ENCODE results near the gene VIT.
"Not testable (repeated sequence)": the region's sequence is repeated elsewhere in the genome, so short reads cannot be mapped to it uniquely, and the experiment has no call there.

VIT gene

GRCh38 chr2:36678856-36679255, 17.7 kb upstream of the VIT start:
- DNase-seq (ENCODE audit: low read depth) = no peak

DNA sequence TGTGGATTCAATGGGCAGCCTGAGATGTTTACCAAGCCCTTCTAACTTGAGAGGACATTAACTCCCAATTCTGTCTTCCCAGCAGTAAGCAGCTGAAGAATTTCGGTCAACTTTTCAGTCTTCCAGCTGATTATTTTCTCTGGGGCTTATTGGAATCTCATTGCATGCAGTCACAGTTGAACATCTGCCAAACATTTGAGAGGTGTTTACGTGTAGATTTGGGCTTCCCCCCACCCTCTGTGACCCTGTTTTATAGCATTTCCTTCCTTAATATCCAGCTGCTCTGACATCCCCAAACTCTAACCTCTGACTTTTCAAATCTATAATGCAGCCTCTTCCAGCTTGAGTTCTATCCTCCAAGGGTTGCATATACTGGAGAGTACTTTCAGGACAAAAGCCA, 16.5 kb upstream of the VIT start:
- DNase-seq (ENCODE audit: low read depth) = no peak

DNA sequence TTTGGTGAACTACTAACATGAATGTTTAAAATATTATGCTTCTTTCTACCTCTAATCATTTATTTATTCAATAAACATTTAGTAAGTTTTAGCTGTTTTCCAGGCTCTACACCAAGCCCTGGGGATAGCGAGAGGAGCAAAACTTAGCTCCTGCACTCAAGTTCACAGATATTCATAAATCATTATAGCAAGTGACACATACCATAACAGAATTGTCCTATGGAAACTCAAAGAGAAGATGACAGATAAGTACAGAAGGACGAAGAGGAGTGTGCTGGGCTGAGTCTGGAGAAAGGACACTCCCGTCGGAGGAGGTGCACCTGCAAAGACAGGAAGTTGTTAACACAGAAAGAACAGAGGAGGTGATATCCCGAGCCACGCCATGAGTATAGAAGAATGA, 13.9 kb upstream of the VIT start:
- no peak for DNase-seq (ENCODE audit: low read depth)

- DNase-seq (ENCODE audit: low read depth) = no peak
Observed at GRCh38 chr2:36683002-36683401, 13.5 kb upstream of the VIT start.

GRCh38 chr2:36688291-36688690, 8.2 kb upstream of the VIT start:
- DNase-seq (ENCODE audit: low read depth) = not testable (repeated sequence)

- DNase-seq (ENCODE audit: low read depth) = not testable (repeated sequence)
Observed at GRCh38 chr2:36689013-36689412, 7.5 kb upstream of the VIT start.

DNA sequence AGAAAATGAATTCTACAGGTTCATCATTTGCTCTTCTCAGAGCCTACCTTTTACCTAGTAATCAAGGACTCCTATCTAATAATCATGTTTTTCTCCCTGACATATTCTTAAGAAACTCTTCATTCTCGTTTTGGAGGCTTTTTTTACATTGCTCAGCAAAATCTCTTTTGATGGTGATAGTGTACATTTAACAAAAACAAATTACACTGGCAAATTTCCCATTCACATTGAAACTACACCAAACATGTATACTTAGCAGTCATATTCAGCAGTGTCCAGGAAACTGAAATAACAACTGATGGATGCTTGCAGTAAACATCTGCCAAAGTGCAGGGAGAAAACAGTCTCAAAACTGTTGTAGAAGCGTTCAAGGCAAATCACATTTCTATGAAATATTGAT, 4.4 kb upstream of the VIT start:
- no peak for DNase-seq (ENCODE audit: low read depth)

DNA sequence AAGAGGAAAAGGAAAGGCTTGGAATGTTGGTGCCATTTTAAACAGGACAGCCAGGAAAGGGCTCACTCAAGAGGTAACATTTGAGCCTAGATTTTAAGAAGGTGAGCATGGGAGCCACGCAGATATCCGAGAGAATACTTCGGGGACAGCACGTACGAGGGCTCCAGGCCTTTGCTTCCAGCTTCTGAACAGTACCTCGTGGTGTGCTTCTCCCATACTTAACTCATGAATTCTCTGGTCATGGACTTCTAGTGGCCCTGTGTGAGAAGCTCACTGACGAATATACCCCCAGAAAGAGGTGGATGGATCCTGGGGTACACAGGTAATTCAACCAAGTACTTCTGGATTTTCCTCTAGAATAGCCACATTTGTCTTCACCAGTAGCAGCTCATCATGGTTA, 2.7 kb upstream of the VIT start:
- DNase-seq (ENCODE audit: low read depth) = no peak

GRCh38 chr2:36695746-36696415, 626 bp upstream of the VIT start:
- DNase-seq (ENCODE audit: low read depth) = no peak

- DNase-seq (ENCODE audit: low read depth) = no peak
Observed at GRCh38 chr2:36697424-36698066, 1.0 kb downstream of the VIT start.

GRCh38 chr2:36698993-36699392, 2.5 kb downstream of the VIT start:
- DNase-seq (ENCODE audit: low read depth) = no peak

GRCh38 chr2:36700311-36700710, 3.8 kb downstream of the VIT start:
- no peak for DNase-seq (ENCODE audit: low read depth)

- no peak for DNase-seq (ENCODE audit: low read depth)
Observed at GRCh38 chr2:36701391-36701795, 4.9 kb downstream of the VIT start.

GRCh38 chr2:36701918-36702317, 5.4 kb downstream of the VIT start:
- DNase-seq (ENCODE audit: low read depth) = no peak

GRCh38 chr2:36702781-36703180, 6.3 kb downstream of the VIT start:
- DNase-seq (ENCODE audit: low read depth) = no peak

DNA sequence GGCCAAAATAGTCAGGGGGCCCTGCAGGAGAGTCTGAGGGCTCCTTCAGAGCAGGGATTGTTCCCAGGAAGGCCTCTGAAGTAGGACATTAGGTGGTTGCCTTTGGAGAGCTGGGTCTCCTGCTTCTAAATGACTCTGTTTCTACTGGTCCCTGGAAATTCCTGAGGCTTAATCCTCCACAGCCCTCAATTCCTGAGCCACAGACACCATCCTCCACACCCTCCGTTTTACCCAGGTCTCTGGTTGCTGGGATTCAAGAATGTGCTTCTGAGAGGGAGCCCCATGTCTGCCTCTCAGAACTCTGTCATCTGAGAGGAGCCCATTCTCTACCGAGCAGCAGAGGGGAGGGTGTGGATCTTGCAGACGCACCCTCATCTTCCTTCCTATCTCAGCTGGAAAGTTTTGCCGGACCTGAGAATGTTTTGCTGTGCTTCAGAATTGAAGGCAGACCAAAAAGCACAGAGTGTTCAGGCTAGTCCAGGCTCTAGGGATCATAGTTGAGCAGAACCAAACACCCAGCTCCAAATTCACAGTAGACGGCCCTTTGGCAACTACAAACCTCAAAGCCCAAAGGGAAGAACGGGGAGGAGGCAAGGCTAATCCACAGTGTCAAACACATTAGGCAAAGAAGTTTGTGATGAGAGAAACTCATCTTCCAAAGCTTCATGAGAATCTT, 8.1 kb downstream of the VIT start:
- no peak for DNase-seq (ENCODE audit: low read depth)

DNA sequence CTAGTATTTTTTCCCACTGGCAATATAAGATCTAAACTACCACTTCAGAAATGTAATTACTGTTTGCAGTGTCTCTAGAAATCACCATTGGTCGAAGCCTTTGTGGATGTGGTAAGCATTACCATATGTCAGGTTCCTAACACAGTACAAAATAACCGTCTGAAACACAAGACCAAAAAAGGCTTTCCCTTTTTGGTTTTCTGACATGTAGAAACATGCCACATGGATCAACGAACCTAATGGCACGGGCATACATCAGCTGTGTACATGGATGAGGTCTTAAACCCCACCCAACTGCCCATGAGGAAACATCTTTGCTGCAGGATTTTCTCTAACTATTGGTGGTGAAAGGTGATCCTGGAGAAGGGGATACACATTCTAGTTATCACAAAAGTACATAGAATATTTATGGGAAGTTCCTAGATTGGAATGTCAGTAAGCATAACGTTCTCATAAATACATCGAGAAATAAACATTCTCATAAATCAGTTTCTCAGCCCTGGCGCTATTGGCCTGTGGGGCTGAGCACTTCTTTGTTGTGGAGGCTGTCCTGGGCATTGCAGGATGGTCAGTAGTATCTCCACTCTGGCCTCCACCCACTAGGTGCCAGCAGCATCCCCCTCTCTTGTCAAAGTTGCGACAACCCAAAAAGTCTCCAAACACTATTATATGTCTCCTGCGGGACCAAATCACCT, 9.0 kb downstream of the VIT start:
- no peak for DNase-seq (ENCODE audit: low read depth)

DNA sequence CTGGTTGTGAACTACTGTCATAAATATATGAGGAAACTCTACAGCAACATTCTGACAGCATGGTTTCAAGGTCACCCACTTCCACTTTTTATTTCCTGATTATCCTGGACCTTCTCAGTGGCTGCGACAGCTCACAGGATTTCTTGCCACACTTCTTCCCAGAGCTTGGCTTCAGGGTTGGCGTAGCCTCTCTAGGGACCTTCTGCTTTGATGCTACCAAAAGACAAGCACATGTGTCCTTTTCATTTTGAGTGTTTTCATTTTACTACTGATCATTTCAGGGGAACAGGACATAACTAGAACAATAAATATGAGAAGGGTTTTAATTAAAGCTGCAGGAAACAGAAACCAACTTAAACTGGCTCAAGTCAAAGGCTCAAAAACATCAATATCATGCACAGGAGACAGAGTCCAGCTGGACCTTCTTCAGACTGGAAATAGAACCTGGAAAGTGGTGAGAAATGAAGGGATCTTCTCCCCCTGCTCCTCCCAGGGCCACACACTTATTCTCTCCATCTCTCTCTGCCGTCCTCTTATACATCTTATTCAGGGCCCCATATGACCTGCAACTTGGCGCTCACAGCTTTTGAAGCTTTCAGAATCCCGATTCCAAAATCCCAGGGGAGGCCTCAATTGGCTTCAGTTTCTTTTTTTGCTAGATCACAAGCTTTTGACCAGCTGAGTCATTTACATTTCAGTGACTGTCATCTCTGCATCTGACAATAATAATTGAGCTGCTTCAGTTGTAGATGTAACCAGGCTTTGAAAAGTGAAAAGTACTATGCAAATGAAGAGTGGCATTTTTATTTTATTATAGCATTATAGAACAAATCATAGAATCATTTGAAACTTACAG, 9.7 kb downstream of the VIT start:
- DNase-seq (ENCODE audit: low read depth) = no peak

GRCh38 chr2:36707050-36707449, 10.5 kb downstream of the VIT start:
- no peak for DNase-seq (ENCODE audit: low read depth)

DNA sequence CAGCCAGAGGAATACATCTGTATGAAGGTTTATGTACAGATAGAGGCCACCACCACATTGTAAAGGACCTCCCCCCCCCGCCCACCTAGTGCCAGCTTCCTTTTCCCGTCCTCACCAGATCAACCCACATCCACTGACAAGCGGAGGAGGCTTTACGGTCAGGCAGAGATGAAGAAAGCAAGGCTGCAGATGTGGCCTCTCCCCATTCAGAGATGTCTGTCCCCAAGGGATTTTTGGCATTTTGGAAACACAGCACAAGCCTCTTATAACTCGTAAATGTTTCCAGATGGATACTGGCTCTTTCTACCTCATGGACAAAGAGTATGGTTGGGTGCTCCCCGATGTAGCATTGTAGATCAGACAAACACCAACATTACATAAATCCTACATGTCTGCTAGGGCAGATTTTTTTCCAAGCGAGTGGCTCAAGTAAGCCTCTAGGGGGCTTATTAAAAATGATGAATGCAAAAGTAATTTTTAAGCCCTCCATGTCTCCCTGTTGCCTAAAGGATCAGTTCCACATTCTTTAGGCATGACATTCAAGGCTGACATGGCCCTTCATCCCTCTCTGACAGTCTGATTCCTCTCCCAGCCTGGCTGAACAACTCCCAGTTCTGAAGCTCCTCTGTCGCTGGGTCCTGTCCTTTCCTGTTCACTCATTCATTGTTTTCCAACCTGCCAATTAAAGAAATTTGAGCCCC, 11.7 kb downstream of the VIT start:
- peak; percentile 77 for DNase-seq (ENCODE audit: low read depth)

GRCh38 chr2:36710858-36711515, 14.5 kb downstream of the VIT start:
- no peak for DNase-seq (ENCODE audit: low read depth)

All from fibroblast of the conjunctiva (primary cell).